IPS DF 19.7 (cell line): ENCODE results near the gene ZNF814.
"Not testable (repeated sequence)": the region's sequence is repeated elsewhere in the genome, so short reads cannot be mapped to it uniquely, and the experiment has no call there.

Experiments
- DNase-seq: peaks from one replicate; pipeline ENCODE4 v3.0.0-alpha.2; 2013; ENCODE audit warnings: low read depth, low spot score

ZNF814 gene

GRCh38 chr19:57817976-57818375, 70.9 kb downstream of the ZNF814 start:
- no peak for DNase-seq

GRCh38 chr19:57816652-57817051, 72.2 kb downstream of the ZNF814 start:
- DNase-seq, result no peak

- no peak for DNase-seq
Observed at GRCh38 chr19:57815247-57816075, 73.4 kb downstream of the ZNF814 start.

GRCh38 chr19:57814505-57815246, 74.2 kb downstream of the ZNF814 start, which contains the start of gene ZNF552:
TSS of gene ZNF552 (minus strand) at chr19:57814913. CDS start at chr19:57814743, 170 bp downstream.
- peak; percentile 98 for DNase-seq

- no peak for DNase-seq
Observed at GRCh38 chr19:57813919-57814504, 74.8 kb downstream of the ZNF814 start.

- not testable (repeated sequence) for DNase-seq
Observed at GRCh38 chr19:57812975-57813820, 75.6 kb downstream of the ZNF814 start.

GRCh38 chr19:57812226-57812625, 76.6 kb downstream of the ZNF814 start:
- DNase-seq, result no peak

GRCh38 chr19:57810410-57811295, 78.2 kb downstream of the ZNF814 start:
- not testable (repeated sequence) for DNase-seq

GRCh38 chr19:57807541-57807940, 81.3 kb downstream of the ZNF814 start:
- DNase-seq, result no peak

GRCh38 chr19:57803594-57804325, 85.1 kb downstream of the ZNF814 start:
- peak; percentile 81 for DNase-seq

GRCh38 chr19:57803265-57803593, 85.6 kb downstream of the ZNF814 start:
- no peak for DNase-seq

- no peak for DNase-seq
Observed at GRCh38 chr19:57802269-57802668, 86.6 kb downstream of the ZNF814 start.

- DNase-seq, result no peak
Observed at GRCh38 chr19:57800696-57801095, 88.1 kb downstream of the ZNF814 start.
